Ramos (cell line): ENCODE results near the gene NCOA3.

ENCODE experiments used
- in situ Hi-C: fragments of 300-500 bp; cut with MboI; formaldehyde crosslinking; loops from one replicate; pipeline ENCODE4 v1.14.3; 2022; ENCODE audit warnings: low sequenced_read_pairs; ENCODE audit not compliant: unreplicated experiment

The NCOA3 gene

DNA sequence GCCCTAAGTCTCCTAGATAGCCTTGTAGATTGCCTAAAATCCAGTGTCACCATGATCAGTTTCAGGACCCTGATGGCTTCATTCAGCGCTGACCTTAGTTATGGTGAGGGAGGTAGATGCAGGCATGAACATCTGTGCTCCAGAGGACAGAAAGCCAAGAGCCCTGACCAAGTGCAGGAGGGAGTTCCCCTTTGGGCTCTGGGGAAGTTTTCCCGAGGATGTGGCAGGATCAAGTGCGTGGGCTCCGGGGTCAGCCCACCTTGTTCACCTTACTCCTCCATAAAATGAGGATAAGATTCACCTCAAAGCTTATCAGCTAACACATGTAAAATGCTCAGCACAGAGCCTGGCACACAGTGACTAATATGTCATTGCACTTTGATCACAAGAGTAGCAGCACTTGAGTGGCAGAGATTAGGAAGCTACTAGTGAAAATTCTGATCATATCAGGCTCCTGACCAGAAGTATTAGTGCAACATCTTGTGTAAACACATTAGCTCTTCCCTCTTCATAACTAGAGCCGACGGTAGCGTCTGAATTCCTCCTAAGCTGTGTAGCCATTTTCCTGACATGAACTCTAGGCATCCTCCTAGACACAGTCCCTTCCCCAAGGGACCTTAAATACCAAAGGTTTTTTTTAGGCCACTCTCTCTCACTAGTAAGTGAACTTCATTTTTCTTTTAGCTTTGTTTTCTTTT lies 158.4 kb downstream of the NCOA3 start:
- in situ Hi-C loops = no loop called here

DNA sequence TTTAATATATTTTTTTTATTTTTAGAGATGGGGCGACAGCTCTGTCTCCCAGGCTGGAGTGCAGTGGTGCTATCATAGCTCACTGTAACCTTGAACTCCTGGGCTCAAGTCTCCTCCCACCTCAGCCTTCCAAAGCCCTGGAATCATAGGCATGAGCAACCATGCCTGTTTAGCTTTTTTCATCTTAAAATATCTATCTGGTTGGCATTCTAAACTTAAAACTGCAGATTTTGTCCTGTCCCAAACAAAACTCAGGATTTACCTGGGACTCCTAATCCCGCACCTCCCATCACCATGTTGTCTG lies 158.9 kb downstream of the NCOA3 start:
- in situ Hi-C loops = no loop called here

DNA sequence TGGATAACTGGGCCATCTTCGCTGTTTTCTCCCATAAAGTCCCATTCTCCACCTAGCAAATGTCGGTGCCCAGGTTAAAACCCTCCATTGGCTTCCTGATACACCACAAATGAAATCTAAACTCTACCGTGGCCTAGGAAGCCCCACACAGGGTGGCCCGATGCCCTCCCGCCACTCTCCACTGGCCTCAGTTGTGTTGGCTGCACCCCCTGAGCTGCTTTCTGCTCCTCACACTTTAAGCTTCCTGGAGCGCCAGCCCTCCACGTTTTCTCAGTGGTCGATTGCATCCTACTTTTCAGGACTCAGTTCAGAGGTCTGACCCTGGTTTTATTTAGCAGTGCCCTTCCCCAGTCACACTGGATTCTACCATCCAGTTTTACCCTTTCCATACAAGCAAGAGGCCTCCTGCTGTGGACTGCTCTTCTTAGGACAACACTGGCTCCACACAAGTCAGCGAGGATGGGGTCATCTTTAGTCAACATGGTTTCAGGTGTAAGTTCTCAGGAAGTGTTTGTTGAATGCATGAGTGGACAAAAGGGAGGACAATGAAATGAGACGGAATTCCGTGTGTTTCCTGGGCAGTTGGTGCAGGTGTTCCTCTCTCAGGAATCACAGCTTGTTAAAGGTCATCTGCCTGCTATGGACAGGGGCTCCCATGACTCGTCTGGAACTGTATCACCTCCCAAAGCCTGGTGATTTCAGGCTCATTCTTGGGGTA lies 159.5 kb downstream of the NCOA3 start:
- in situ Hi-C loops = no loop called here

DNA sequence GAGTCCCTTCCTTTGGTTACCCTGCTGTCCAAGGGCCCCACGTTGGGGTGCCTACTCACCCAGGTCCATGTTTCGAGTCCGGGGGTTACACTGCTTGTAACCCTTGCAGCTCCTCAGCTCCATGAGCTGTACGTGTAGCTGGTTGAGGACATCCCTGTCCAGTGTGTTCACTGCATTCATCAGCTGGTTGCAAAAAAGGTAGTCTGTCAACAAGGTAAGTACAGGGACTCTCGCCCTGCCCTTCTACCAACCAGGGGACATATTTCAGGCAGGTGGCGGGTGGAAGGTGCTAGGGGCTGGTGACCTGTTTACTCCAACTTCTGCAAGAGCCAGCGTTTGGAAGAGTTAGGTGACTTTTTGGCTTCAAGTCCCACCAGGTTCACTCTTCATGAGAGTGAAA lies 160.0 kb downstream of the NCOA3 start:
- in situ Hi-C loops = no loop called here

DNA sequence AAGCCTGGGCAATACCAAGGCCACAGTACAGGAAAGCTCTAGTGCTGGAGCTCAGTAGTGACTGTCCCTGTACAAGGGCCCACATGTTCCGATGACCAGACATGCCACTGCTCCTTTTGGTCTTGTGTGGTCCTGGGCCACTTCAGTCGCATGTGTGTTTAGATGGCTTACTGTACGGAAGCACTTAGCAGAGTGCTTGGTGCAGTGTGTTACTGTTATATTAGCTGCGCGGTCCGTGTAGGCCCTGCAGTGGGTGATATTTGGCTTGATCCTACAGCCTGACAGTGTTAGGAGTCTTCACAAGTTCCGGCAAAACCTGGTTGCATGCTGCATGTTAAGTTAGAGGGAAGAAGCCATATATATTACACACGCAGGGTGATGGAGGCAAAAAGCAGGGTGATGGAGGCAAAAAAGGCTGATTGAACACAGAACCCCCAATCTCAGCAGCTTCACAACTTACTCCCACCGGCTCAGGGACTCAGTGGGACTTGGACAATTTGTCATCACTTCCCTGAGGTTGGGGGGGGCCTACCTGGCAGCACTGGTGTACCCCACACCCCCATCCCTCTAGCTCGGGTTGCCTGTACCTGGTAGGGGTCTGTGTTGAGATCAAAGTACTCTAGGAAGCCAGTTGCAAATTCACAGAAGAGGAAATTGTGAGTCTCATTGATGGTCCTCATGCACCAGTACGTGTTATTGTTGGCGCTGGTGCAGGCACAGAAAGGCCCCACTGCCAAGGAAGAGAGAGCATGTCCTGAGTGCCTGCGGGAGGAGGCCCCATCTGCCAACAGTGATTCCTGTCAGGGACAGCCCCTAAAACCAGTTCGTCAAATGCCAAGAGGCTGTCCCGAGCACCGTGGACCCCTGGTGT lies 161.0 kb downstream of the NCOA3 start:
- in situ Hi-C loops = no loop called here

DNA sequence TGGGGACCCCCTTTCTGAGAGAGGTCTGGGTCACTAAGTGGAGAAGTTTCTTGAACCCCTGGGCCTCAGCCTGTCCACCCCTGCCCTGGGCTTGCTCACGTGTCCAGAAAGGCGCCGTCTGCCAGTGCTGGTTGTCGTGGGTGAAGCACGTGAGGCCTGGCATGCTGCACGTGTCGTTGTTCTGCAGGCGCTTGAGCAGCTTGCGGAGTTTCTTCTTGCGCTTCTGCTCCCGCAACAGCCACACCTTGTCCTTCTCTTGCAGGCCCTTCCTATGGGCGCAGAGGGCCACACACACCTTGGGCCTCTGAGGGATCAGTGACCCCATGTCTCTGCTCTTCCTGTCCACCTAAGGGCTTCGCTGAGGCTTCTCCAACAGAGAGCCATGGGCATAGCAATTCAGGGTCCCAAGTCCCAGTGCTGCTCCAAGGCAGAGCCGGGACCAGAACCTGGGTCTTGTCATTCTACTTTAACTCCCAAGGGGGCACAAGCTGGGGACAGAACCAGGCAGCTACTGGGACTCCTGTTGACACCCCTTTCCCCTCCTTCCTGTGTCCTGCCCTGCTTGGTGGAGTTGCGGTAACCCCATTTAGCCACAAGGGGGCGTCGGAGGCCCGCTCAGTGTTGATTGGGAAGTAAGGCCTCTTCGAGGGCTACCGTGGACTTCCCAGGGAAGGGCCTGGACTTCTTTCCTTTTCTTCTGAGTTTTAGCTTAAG lies 161.8 kb downstream of the NCOA3 start:
- in situ Hi-C loops = no loop called here

DNA sequence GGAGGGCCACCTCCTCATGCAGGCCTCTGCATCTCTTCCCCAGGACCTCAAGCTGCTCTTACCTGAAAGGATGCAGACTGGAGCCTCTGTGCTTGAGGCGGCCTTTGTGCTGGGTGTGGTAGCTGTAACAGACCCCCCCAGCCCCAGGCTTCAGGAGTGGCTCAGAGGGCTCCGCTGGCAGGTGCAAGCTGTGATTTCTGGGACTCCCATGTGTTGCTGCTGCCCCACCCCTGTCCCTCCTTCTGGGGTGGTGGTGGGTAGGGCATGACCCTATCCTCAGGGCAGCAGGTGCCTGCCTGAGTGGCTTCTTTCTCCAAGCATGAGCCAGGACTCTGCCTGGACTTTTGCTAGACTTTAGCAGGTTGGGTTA lies 162.4 kb downstream of the NCOA3 start:
- in situ Hi-C loops = no loop called here

- in situ Hi-C loops = no loop called here
Observed at GRCh38 chr20:47664744-47665143, 163.1 kb downstream of the NCOA3 start.

- in situ Hi-C loops = no loop called here
Observed at GRCh38 chr20:47665221-47665991, 163.7 kb downstream of the NCOA3 start.

GRCh38 chr20:47666304-47666703 lies 164.6 kb downstream of the NCOA3 start:
- in situ Hi-C loops = no loop called here

DNA sequence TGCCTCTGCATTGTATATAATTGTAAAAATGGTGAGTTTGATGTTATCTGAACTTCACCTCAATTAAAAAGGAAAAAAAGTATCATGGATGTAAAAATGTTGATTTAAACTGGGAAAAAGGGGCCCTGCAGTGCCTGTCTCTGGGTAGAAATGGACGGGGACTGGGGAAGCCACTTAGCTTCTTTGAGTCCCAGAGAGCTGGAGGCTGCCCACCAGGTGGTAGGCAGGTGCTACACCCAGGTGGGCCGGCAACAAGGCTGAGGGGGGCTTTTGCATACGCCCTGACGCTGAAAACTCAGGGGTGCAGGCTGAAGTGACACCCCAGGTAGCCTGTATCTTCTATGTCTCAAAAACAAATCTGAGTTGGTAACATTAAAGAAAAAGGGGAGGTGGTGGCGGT lies 165.4 kb downstream of the NCOA3 start:
- in situ Hi-C loops = no loop called here

DNA sequence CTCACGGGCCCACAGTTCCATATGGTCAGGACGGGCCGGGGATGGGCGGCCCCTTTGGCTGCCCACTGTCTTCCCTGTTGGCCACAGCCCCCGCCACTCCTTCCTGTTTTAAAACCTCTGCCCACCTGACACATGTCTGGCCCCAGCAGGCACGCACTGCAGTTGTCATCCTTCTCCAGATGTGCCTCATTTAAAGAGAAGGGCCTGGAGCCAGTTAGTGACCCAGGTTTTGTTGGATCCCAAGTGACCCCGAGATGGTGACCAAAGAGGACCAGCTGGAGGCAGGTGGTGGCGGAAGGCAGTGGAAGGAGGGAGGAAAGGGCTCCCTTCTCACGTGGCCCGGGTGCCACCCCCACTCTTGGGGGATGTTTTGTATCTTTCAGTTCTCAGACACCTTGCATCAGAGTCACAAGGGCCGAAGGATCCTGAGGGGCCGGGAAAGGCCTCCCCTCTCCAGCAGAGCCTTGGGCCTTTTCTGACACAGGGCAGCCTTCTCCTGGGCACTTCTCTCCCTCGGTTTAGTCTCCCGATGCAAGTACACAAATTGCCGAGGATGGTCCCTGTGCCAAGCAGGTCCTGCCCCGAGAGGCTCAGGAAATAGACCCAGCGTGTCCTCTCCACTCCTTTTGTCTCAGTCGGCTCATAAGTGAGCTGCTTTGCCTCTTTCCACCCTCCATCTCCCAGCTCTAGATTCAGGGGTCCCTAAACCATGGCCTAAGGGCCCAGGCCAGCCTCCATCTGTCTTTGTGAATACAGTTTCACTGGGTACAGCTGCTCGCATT lies 166.0 kb downstream of the NCOA3 start:
- in situ Hi-C loops = no loop called here

DNA sequence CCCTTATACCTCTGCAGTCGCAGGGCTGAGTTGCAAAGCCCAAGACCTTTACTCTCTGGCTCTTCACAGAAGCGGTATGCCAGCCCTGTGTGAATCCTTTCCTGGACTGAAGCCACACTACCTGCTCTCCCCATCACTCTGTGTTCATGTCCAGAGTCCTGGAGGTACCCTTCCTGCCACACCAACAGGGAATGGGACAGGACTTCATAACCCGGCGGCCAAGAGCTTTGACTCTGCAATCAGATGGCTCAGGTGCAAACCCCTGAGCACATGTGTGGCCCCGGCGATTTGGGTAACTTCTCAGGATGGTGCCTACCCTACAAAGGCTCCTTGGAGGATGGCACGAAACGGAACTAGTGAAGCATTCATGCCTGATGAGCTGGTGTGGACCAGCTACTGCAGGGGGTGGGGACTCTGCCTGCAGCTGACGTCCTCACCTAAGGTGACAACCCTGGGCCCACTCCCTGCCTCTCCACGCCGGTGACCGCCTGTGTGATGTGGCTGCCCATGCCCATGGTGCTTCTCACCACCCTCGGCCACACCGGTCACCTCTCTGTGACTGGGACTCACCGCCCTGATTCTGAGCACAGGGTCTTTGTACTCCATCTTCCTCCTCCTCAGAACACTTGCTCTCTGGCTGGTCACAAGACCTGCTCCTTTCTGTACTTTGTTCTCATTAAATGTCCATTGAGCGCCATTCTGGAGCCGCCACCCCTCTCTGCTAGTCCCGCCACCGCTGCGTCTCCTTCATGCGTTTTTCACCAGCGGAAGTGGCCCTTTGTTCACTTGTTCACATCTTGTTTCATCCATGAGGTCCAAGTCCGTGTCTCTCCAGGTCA lies 166.8 kb downstream of the NCOA3 start:
- in situ Hi-C loops = no loop called here

DNA sequence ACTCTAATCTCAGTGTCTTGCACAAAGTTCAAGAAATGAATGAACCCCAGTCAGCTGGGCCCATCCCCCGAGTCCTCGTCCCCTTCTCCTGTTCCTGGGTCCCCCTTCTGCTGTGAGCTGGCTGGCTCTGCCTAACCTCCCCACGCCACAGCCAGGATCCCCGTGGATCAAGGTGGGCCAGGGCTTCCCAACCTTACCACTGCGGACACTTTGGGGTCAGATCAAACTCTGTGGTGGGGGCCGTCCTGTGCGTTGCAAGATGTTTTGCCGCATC lies 167.4 kb downstream of the NCOA3 start:
- in situ Hi-C loops = no loop called here

DNA sequence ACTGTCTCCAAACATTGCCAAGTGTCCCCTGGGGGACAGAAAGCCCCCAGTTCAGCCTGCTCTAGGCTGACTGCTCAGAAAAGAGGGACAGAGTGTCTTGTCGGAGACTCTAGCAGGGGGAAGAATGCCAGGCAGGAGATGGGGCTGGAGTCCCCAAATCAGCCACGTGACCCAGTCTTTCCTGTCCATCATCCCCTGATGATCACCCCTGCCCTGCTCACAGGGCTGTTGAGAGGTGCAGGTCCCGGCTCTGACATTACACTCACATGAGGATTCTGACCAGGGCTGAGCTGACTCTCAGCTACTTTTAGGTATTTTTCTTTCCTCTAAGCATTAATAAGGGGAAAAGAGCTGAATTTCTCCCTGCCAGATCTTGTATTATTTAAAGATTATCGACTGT lies 167.8 kb downstream of the NCOA3 start:
- in situ Hi-C loops = no loop called here

DNA sequence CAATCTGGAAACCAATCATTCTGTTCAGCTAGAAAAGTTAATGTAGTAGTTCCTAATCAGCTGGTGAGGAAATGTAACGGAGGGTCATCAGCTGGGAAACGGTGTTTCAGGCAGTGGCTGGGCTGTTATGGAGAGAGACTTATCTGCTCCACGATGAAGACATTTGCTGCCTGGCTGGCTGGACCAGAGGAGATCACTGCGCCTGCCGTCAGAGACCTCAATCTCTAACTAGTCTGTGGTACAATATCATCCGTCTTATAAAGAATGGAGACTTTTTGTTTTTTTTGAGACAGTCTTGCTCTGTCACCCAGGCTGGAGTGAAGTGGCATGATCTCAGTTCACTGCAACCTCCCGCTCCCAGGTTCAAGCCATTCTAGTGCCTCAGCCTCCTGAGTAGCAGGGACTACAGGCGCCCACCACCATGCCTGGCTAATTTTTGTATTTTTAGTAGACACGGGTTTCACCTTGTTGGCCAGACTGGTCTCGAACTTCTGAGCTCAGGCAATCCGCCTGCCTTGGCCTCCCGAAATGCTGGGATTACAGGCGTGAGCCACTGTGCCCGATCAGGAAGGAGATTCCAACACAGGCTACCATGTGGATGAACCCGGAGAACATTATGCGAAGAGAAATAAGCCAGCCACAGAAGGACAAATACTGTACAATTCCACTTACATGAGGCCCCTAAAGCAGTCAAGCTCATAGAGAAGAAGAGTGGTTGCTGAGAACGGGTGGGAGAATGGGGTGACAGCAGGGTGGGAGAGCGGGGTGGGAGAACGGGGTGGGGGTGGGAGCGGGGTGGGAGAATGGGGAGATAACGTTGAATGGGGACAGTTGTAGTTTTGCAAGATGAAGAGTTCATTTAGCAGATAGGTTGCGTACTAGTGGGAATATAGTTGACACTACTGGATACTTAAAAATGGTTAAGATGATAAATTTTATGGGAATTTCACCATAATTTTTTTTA lies 168.5 kb downstream of the NCOA3 start:
- in situ Hi-C loops = no loop called here

DNA sequence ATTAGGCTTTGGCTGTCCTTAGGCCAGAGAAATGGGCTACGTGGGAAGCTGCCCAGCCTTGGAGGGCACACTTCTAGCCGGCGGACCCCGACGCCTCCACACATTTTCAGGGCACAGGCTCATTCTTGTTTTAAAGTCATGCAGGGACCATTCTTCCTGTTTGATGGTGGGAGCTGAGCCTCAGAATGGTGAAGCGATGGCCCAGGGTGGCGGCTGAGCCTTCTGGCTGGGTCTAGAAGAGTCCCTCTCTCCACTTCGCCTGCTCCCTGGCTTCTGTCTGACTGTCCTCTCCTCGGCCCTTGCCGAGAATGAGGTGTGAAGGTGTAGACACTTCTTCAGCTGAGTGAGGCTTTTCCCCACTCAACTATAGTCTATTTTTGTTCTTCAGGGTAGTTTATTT lies 169.2 kb downstream of the NCOA3 start:
- in situ Hi-C loops = no loop called here

DNA sequence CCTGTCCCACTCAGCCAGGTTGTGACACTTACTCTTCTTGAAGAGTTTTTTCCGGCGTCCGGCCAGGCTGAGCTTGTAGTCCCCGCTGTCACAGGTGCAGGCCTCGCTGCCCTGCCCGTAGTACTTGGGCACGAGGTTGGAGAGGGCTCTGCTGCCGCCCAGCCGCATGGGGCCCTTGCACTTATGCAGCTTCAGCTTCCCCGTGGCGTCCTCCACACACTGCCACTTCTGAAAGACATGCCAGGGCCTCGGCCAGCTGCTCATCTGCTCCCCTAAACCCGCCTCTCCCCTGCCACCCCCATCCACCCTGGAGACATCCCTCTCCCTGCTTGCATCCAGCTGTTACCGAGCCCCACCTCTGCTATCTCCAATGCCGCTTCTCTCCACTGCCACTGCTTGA lies 170.5 kb downstream of the NCOA3 start:
- in situ Hi-C loops = no loop called here
